Neural progenitor cell (in vitro differentiated cells): Measurements from ENCODE around the gene NPIPA8. TPM values are rescaled to one million over a fixed set of nuclear protein-coding genes. Genes with fewer than 3 reads are reported as not detected.
"Not testable (repeated sequence)": the region's sequence is repeated elsewhere in the genome, so short reads cannot be mapped to it uniquely, and the experiment has no call there.

Experiments used
- DNase-seq: peaks from one replicate; pipeline ENCODE4 v3.0.0-alpha.2; 2016; ENCODE audit warnings: low spot score
- H2AFZ ChIP-seq: fragments of 200-600 bp; sonication (generic); replicated peaks from 2 replicates; pipeline ENCODE4 v1.6.1; 2016; ENCODE audit warnings: antibody characterized with exemption
- H3F3A ChIP-seq: fragments of 200-600 bp; sonication (generic); 2 replicates; pipeline ENCODE4 v1.6.1; 2016; ENCODE audit warnings: antibody characterized with exemption, low read depth
- H3K27ac ChIP-seq: fragments of 200-600 bp; sonication (generic); 2 replicates; pipeline ENCODE4 v1.5.1; 2016; ENCODE audit warnings: mild to moderate bottlenecking
- H3K27me3 ChIP-seq: fragments of 200-600 bp; sonication (generic); 2 replicates; pipeline ENCODE4 v1.6.1; 2016; ENCODE audit warnings: mild to moderate bottlenecking, moderate library complexity
- H3K36me3 ChIP-seq: fragments of 200-600 bp; sonication (generic); 2 replicates; pipeline ENCODE4 v1.5.1; 2016
- H3K4me1 ChIP-seq: fragments of 200-600 bp; sonication (generic); 2 replicates; pipeline ENCODE4 v1.6.1; 2016; ENCODE audit warnings: mixed run types
- H3K4me2 ChIP-seq: fragments of 200-600 bp; sonication (generic); 2 replicates; pipeline ENCODE4 v1.6.1; 2016
- H3K4me3 ChIP-seq: fragments of 200-600 bp; sonication (generic); 2 replicates; pipeline ENCODE4 v1.5.1; 2016
- H3K79me2 ChIP-seq: fragments of 200-600 bp; sonication (generic); 2 replicates; pipeline ENCODE4 v1.6.1; 2016; ENCODE audit warnings: low read depth
- H3K9ac ChIP-seq: fragments of 200-600 bp; sonication (generic); 2 replicates; pipeline ENCODE4 v1.6.1; 2016
- H3K9me3 ChIP-seq: fragments of 200-600 bp; sonication (generic); 2 replicates; pipeline ENCODE4 v1.5.1; 2016; ENCODE audit warnings: low read depth
- H4K20me1 ChIP-seq: fragments of 200-600 bp; sonication (generic); 2 replicates; pipeline ENCODE4 v1.6.1; 2016; ENCODE audit warnings: low read depth
- H3K27ac Mint-ChIP-seq: 3 replicates; pipeline ENCODE4 v1.8.0; 2021; ENCODE audit warnings: mixed read lengths
- H3K27me3 Mint-ChIP-seq: 2 replicates; pipeline ENCODE4 v1.8.0; 2022; ENCODE audit warnings: low read depth, mild to moderate bottlenecking, inconsistent platforms, moderate library complexity, mixed read lengths; ENCODE audit not compliant: insufficient read depth
- H3K36me3 Mint-ChIP-seq: 3 replicates; pipeline ENCODE4 v1.8.0; 2021; ENCODE audit warnings: mixed read lengths
- H3K4me1 Mint-ChIP-seq: 3 replicates; pipeline ENCODE4 v1.8.0; 2021; ENCODE audit warnings: mixed read lengths
- H3K4me3 Mint-ChIP-seq: 3 replicates; pipeline ENCODE4 v1.8.0; 2021; ENCODE audit warnings: mild to moderate bottlenecking, moderate library complexity, mixed read lengths
- H3K9me3 Mint-ChIP-seq: 3 replicates; pipeline ENCODE4 v1.8.0; 2020; ENCODE audit warnings: mixed read lengths
- microRNA-seq: library from miRNA; unstranded; fragments of <30 nt; microRNA quantifications from one replicate; pipeline ENCODE4, GENCODE V29; 2016
- small RNA-seq: library from RNA; depleted of rRNA; stranded (forward); fragments of <200 nt; gene quantifications from one replicate; pipeline ENCODE3, GENCODE V24; 2015
- total RNA-seq: library from RNA; depleted of rRNA; stranded (reverse); fragments of >200 nt; gene quantifications from 2 replicates; pipeline ENCODE4 v1.2.3, GENCODE V29; 2015; ENCODE audit warnings: low replicate concordance

NPIPA8 gene
- total RNA-seq, 1 donor from 2014 or later: not detected

DNA sequence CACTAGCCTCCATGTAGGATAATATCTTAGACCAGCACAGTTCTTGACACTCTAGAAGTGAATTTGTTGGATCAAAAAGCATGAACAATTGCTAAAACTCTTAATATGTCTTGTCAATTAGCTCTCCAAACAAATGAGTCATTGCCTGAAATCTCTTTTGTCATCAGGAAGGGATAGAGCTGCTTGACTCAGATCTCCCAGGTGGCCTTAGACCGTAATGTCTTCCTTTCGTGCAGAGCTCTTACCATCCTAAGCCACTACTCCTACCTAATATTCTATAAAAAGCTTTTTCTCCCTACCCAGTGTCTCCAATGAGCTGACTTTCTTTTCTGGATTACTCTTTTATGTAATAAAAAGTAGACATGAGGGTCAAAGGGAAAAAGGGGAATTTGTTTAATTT, 66.4 kb downstream of the NPIPA8 start:
- H3K4me3 ChIP-seq, H3K4me1 Mint-ChIP-seq, H3K27ac ChIP-seq, H3K27me3 Mint-ChIP-seq, H3K27me3 ChIP-seq, H3K4me3 Mint-ChIP-seq, H3K79me2 ChIP-seq, H3K9me3 ChIP-seq, DNase-seq, H3K36me3 ChIP-seq, H3K4me1 ChIP-seq, H3K36me3 Mint-ChIP-seq, H2AFZ ChIP-seq, H3K27ac Mint-ChIP-seq, H4K20me1 ChIP-seq, H3F3A ChIP-seq, H3K9me3 Mint-ChIP-seq, H3K9ac ChIP-seq, H3K4me2 ChIP-seq: not testable (repeated sequence)

Small RNAs within 50 kb of the gene (microRNA-seq; reads per million reads assigned to microRNA genes)
- gene MIR6511A4 (not detected), gene MIR6770-3 (not detected)

Small RNAs within 50 kb of the gene (small RNA-seq; reads per million reads assigned to genes)
- not detected for gene AC126755.6
- gene MIR6511A4: not detected
- gene MIR6770-3: not detected

Other genes starting within 250 kb of the NPIPA8 start
- gene NOMO2, start 225.4 kb upstream of the NPIPA8 start, total RNA-seq: 52.2 and 56.7 TPM in 2 replicates